Esophagus mucosa (tissue), 1 donor: ENCODE results near the gene SPATA9. TPM values are rescaled to one million over a fixed set of nuclear protein-coding genes. Genes with fewer than 3 reads are reported as not detected.
"Not testable (repeated sequence)": the region's sequence is repeated elsewhere in the genome, so short reads cannot be mapped to it uniquely, and the experiment has no call there.

Source experiments
- ATAC-seq: fragments of 200-7000 bp; cut with Tn5 transposase; one replicate; pipeline ENCODE4 v1.9.1; 2020
- total RNA-seq: library from RNA; stranded (reverse); gene quantifications from one replicate; pipeline ENCODE4 v1.2.4, GENCODE V29; 2023
- donor health status: DM: yes; HTN: yes; CAD: no.

The SPATA9 gene
- total RNA-seq, 1 donor from 2014 or later = not detected

GRCh38 chr5:95715799-95716461 lies 33.1 kb upstream of the SPATA9 start:
- no peak for ATAC-seq

- ATAC-seq = no peak
These were observed 31.3 kb upstream of the SPATA9 start for GRCh38 chr5:95713960-95714710.

- not testable (repeated sequence) for ATAC-seq
These were observed 30.5 kb upstream of the SPATA9 start for GRCh38 chr5:95713246-95713645.

- ATAC-seq = peak; percentile 63
These were observed 29.7 kb upstream of the SPATA9 start for GRCh38 chr5:95712347-95712958.

- ATAC-seq = no peak
These were observed 28.9 kb upstream of the SPATA9 start for GRCh38 chr5:95711501-95712346.

GRCh38 chr5:95710651-95711500 lies 28.1 kb upstream of the SPATA9 start:
- ATAC-seq = not testable (repeated sequence)

GRCh38 chr5:95709967-95710650 lies 27.3 kb upstream of the SPATA9 start:
- no peak for ATAC-seq

GRCh38 chr5:95708876-95709275 lies 26.1 kb upstream of the SPATA9 start:
- no peak for ATAC-seq

- ATAC-seq = not testable (repeated sequence)
These were observed 24.9 kb upstream of the SPATA9 start for GRCh38 chr5:95707534-95708188.

GRCh38 chr5:95707055-95707454 lies 24.3 kb upstream of the SPATA9 start:
- no peak for ATAC-seq

- not testable (repeated sequence) for ATAC-seq
These were observed 23.4 kb upstream of the SPATA9 start for GRCh38 chr5:95706196-95706595.

GRCh38 chr5:95704150-95704549 lies 21.4 kb upstream of the SPATA9 start:
- no peak for ATAC-seq

GRCh38 chr5:95701074-95701473 lies 18.3 kb upstream of the SPATA9 start:
- no peak for ATAC-seq

- ATAC-seq = no peak
These were observed 16.5 kb upstream of the SPATA9 start for GRCh38 chr5:95699337-95699736.

- ATAC-seq = no peak
These were observed 15.2 kb upstream of the SPATA9 start for GRCh38 chr5:95697781-95698681.

GRCh38 chr5:95690333-95690732 lies 7.5 kb upstream of the SPATA9 start:
- ATAC-seq = no peak

- no peak for ATAC-seq
These were observed 6.9 kb upstream of the SPATA9 start for GRCh38 chr5:95689680-95690079.

- ATAC-seq = no peak
These were observed 3.9 kb upstream of the SPATA9 start for GRCh38 chr5:95686651-95687050.

- ATAC-seq = no peak
These were observed 1.6 kb upstream of the SPATA9 start for GRCh38 chr5:95684361-95684760.

GRCh38 chr5:95673081-95673480 lies 9.7 kb downstream of the SPATA9 start:
- ATAC-seq = no peak
